ENCODE measurements around the gene RAB43.

DNA sequence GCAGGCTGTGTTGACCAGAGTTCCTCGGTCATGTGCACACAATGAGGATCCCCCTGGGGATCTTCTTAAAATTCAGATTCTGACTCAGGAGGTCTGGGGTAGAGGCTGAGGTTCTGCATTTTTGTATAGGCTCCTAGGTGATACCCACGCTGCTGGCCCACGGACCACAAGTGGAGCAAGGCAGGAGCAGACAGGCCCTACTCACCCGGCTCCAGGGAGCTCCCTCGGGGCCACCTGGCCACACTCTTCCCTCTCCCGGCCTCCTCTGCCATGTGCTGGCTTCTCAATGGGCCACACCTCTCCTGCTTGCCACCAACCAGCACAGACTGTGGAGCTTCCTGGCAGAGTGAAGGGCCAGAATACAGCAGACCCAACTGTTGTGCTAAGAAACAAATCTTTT is 37.1 kb downstream of the RAB43 start:
- TF ChIP-seq TAF1 (IDR thresholded peaks at IDR 0.05; ENCODE audit: low read depth, low read length) = no peak
- TF ChIP-seq POLR2A (IDR thresholded peaks at IDR 0.05; ENCODE audit: low read depth, low read length) = no peak
- no peak for TF ChIP-seq POLR2AphosphoS5 (IDR thresholded peaks at IDR 0.05; ENCODE audit: low read depth, low read length)
